IMR-90 (cell line): ENCODE results near the gene OR10J1.

ENCODE experiments used
- BHLHE40 ChIP-seq: fragments of 150-350 bp; IDR thresholded peaks from 2 replicates; pipeline ENCODE4 v1.6.1; 2016; ENCODE audit warnings: mild to moderate bottlenecking, low read depth, low read length
- CEBPB ChIP-seq: IDR thresholded peaks from 2 replicates; pipeline ENCODE4 v1.6.1; 2012; ENCODE audit warnings: low read depth, low read length, improper control_type of control experiment
- CHD1 ChIP-seq: IDR thresholded peaks from 2 replicates; pipeline ENCODE4 v1.6.1; 2012; ENCODE audit warnings: low read depth, low read length, improper control_type of control experiment
- MAFK ChIP-seq: IDR thresholded peaks from 2 replicates; pipeline ENCODE4 v1.6.1; 2012; ENCODE audit warnings: low read depth, low read length, improper control_type of control experiment
- MXI1 ChIP-seq: IDR thresholded peaks from 2 replicates; pipeline ENCODE4 v1.6.1; 2012; ENCODE audit warnings: low read depth, mild to moderate bottlenecking, low read length, moderate library complexity, borderline replicate concordance
- POLR2A ChIP-seq: IDR thresholded peaks from 2 replicates; pipeline ENCODE4 v1.6.1; 2012; ENCODE audit warnings: mild to moderate bottlenecking, low read depth, low read length
- RAD21 ChIP-seq: IDR thresholded peaks from 2 replicates; pipeline ENCODE4 v1.6.1; 2012; ENCODE audit warnings: low read length, improper control_type of control experiment
- RCOR1 ChIP-seq: IDR thresholded peaks from 2 replicates; pipeline ENCODE4 v1.6.1; 2012; ENCODE audit warnings: mild to moderate bottlenecking, low read length, improper control_type of control experiment; ENCODE audit not compliant: insufficient replicate concordance
- SMC3 ChIP-seq: fragments of 150-350 bp; IDR thresholded peaks from 2 replicates; pipeline ENCODE4 v1.6.1; 2016; ENCODE audit warnings: low read depth, mild to moderate bottlenecking, antibody characterized with exemption, low read length, moderate library complexity
- TF ChIP-seq, protein P1 (sequence below): conservative IDR thresholded peaks from 2 replicates; pipeline ENCODE4 v1.5.1; 2012; ENCODE audit warnings: mild to moderate bottlenecking, low read depth, low read length, improper control_type of control experiment
- TF ChIP-seq, protein P2 (sequence below): fragments of 150-350 bp; IDR thresholded peaks from 2 replicates; pipeline ENCODE4 v1.6.1; 2016; ENCODE audit warnings: low read depth, mild to moderate bottlenecking, low read length, moderate library complexity, borderline replicate concordance
- TF ChIP-seq, protein P3 (sequence below): fragments of 150-350 bp; IDR thresholded peaks from 2 replicates; pipeline ENCODE4 v1.6.1; 2017; ENCODE audit warnings: mild to moderate bottlenecking, antibody characterized with exemption, low read length, low read depth

DNA sequence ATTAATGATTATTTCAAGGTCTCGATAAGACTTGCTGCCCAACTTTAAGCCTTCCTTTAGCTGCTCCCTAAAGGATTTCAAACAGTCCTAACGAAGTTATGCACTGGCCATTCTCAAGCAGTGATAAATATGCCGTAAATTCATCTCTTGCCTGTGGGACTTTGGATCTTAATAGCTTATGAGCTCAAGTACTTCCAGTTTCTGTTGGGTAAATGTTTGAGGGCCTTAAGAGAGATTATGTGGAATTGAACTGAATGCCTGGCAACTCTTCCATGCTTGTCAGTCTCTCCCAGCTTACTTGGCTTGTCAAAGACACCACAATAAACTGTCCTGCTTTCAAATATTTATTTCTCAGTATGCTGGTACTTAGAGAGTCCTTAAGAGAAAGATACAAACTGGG is 11.0 kb upstream of the OR10J1 start:
- TF ChIP-seq, protein P1, sequence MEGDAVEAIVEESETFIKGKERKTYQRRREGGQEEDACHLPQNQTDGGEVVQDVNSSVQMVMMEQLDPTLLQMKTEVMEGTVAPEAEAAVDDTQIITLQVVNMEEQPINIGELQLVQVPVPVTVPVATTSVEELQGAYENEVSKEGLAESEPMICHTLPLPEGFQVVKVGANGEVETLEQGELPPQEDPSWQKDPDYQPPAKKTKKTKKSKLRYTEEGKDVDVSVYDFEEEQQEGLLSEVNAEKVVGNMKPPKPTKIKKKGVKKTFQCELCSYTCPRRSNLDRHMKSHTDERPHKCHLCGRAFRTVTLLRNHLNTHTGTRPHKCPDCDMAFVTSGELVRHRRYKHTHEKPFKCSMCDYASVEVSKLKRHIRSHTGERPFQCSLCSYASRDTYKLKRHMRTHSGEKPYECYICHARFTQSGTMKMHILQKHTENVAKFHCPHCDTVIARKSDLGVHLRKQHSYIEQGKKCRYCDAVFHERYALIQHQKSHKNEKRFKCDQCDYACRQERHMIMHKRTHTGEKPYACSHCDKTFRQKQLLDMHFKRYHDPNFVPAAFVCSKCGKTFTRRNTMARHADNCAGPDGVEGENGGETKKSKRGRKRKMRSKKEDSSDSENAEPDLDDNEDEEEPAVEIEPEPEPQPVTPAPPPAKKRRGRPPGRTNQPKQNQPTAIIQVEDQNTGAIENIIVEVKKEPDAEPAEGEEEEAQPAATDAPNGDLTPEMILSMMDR: no peak
- TF ChIP-seq RAD21 (no peak), SMC3 (no peak), POLR2A (no peak), CHD1 (no peak), RCOR1 (no peak), MAFK (no peak), CEBPB (no peak), BHLHE40 (no peak), MXI1 (no peak)
- TF ChIP-seq, protein P2, sequence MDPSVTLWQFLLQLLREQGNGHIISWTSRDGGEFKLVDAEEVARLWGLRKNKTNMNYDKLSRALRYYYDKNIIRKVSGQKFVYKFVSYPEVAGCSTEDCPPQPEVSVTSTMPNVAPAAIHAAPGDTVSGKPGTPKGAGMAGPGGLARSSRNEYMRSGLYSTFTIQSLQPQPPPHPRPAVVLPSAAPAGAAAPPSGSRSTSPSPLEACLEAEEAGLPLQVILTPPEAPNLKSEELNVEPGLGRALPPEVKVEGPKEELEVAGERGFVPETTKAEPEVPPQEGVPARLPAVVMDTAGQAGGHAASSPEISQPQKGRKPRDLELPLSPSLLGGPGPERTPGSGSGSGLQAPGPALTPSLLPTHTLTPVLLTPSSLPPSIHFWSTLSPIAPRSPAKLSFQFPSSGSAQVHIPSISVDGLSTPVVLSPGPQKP: no peak
- TF ChIP-seq, protein P3, sequence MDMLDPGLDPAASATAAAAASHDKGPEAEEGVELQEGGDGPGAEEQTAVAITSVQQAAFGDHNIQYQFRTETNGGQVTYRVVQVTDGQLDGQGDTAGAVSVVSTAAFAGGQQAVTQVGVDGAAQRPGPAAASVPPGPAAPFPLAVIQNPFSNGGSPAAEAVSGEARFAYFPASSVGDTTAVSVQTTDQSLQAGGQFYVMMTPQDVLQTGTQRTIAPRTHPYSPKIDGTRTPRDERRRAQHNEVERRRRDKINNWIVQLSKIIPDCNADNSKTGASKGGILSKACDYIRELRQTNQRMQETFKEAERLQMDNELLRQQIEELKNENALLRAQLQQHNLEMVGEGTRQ: no peak
